ENCODE results near the gene IGLL5.
"Not testable (repeated sequence)": the region's sequence is repeated elsewhere in the genome, so short reads cannot be mapped to it uniquely, and the experiment has no call there.

Gene IGLL5

DNA sequence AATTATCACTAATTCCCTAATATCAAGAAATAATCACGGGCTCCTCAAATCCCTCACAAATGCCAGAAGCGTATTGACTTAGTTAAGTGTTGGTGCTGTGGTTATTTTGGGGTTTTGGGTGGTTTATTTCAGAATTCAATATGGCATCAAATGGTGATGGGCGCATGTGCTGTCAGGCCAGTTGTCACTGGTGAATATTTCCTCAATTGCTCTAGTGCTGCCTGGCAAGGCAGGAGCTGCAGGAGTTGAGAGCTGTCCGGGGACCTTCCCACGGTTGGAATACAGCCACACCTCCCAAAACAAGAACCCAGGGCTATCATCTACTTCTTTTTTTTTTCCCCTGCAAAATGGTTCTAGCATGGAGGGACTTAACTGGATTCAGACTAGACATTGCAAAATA lies 10.3 kb downstream of the IGLL5 start:
- CTCF ChIA-PET = interaction anchor here (1.1 kb wide), 1 partner anchor 21 kb away, joined by 3 read pairs; no protein-coding TSS in a partner anchor
- POLR2A ChIA-PET = no interaction called here
- H3K4me3 ChIP-seq (ENCODE audit: low read depth, low read length) = no peak overlapping the region
- no peak for DNase-seq (ENCODE audit: low read depth, low spot score)
- TF ChIP-seq, protein P1, sequence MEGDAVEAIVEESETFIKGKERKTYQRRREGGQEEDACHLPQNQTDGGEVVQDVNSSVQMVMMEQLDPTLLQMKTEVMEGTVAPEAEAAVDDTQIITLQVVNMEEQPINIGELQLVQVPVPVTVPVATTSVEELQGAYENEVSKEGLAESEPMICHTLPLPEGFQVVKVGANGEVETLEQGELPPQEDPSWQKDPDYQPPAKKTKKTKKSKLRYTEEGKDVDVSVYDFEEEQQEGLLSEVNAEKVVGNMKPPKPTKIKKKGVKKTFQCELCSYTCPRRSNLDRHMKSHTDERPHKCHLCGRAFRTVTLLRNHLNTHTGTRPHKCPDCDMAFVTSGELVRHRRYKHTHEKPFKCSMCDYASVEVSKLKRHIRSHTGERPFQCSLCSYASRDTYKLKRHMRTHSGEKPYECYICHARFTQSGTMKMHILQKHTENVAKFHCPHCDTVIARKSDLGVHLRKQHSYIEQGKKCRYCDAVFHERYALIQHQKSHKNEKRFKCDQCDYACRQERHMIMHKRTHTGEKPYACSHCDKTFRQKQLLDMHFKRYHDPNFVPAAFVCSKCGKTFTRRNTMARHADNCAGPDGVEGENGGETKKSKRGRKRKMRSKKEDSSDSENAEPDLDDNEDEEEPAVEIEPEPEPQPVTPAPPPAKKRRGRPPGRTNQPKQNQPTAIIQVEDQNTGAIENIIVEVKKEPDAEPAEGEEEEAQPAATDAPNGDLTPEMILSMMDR (IDR thresholded peaks at IDR 0.05; ENCODE audit: insufficient read depth, low read length, missing control alignments) = no peak

DNA sequence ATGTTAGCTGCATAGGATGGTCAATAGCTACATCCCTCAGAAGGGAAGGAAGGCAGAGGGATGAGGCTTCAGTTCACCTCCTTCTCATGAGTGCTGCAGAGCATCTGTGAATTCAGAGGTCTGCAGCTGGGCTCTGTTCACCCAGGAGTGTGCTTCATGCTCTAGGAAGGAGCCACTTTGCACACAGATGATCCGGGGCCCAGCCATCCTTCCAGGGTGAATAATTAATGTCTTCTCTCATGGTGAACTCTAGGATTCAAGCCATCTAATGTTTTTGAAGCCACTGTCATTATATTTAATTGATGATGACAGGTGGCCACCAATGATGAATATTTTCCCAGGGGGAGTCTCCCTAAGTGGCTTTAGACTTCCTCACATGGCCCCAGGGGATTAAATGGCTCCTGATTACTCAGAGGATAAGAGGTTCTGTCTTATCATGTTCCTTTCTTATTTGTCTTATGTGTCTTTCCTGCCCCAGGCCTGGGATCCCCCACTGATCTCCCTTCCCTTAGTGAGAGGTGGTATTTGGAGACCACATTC lies 10.9 kb downstream of the IGLL5 start:
- H3K4me3 ChIP-seq (ENCODE audit: low read depth, low read length); CTCF ChIA-PET; DNase-seq (ENCODE audit: low read depth, low spot score); POLR2A ChIA-PET: not testable (repeated sequence)

DNA sequence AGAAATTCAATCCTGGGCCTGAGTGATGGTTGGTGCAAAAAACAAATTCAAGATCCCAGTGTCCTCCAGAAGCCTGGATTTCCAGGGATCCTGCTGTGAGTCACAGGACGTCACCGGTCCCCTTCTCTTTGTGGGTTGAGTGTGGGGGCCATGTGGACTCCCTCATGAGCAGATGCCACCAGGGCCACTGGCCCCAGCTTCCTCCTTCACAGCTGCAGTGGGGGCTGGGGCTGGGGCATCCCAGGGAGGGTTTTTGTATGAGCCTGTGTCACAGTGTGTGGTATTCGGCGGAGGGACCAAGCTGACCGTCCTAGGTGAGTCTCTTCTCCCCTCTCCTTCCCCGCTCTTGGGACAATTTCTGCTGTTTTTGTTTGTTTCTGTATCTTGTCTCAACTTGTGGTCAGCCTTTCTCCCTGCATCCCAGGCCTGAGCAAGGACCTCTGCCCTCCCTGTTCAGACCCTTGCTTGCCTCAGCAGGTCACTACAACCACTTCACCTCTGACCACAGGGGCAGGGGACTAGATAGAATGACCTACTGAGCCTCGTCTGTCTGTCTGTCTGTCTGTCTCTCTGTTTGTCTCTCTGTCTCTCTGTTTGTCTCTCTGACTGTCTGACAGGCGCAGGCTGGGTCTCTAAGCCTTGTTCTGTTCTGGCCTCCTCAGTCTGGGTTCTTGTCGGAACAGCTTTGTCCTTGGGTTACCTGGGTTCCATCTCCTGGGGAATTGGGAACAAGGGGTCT lies 11.9 kb downstream of the IGLL5 start:
- POLR2A ChIA-PET = interaction anchor here (0.7 kb wide), 1 partner anchor 453 kb away, joined by 3 read pairs; no protein-coding TSS in a partner anchor
- DNase-seq (ENCODE audit: low read depth, low spot score); CTCF ChIA-PET; H3K4me3 ChIP-seq (ENCODE audit: low read depth, low read length): not testable (repeated sequence)

DNA sequence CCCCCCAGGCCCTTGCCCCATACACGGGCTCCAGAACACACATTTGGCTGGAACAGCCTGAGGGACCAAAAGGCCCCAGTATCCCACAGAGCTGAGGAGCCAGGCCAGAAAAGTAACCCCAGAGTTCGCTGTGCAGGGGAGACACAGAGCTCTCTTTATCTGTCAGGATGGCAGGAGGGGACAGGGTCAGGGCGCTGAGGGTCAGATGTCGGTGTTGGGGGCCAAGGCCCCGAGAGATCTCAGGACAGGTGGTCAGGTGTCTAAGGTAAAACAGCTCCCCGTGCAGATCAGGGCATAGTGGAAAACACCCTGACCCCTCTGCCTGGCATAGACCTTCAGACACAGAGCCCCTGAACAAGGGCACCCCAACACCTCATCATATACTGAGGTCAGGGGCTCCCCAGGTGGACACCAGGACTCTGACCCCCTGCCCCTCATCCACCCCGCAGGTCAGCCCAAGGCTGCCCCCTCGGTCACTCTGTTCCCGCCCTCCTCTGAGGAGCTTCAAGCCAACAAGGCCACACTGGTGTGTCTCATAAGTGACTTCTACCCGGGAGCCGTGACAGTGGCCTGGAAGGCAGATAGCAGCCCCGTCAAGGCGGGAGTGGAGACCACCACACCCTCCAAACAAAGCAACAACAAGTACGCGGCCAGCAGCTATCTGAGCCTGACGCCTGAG lies 13.1 kb downstream of the IGLL5 start:
- H3K4me3 ChIP-seq (ENCODE audit: low read depth, low read length); POLR2A ChIA-PET; DNase-seq (ENCODE audit: low read depth, low spot score); CTCF ChIA-PET: not testable (repeated sequence)

DNA sequence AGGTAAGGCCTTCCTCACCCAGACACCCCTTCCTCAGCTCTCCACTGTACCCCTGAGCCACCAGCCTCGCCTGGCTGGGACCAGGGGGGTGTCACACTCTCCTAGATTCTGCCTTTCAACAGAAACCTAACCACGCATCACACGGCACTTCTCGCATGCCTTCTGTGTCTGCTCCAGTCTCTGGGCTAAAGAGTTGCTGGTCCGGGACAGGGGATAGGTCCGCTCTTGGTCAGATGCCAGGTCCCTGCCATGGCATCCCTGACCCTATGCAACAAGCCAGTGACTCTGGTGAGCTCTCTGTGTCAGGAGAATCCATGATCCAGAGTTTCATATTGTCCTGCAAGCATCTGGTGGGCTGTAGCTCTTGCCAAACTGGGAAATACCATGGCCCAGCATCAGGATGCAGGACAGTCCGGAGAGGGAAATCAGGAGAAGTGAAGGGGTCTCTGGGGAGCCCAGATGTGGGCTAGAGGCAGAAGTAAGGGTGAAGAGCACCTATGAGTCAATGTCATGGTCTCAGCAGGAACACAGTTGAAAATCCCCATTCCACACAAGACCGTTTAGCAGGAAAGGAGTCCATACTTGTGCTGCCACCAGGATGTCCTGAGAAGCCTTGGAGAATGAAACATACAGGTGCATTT lies 14.1 kb downstream of the IGLL5 start:
- TF ChIP-seq, protein P1 (IDR thresholded peaks at IDR 0.05; ENCODE audit: insufficient read depth, low read length, missing control alignments) = no peak
- ChIA-PET CTCF (interaction anchor here (1.4 to 2.0 kb wide), 3 partner anchors 17 to 47 kb away, joined by 3 to 6 read pairs (median 5); no protein-coding TSS in a partner anchor), POLR2A (no interaction called here)
- no peak overlapping the region for H3K4me3 ChIP-seq (ENCODE audit: low read depth, low read length)
- DNase-seq (ENCODE audit: low read depth, low spot score) = no peak

DNA sequence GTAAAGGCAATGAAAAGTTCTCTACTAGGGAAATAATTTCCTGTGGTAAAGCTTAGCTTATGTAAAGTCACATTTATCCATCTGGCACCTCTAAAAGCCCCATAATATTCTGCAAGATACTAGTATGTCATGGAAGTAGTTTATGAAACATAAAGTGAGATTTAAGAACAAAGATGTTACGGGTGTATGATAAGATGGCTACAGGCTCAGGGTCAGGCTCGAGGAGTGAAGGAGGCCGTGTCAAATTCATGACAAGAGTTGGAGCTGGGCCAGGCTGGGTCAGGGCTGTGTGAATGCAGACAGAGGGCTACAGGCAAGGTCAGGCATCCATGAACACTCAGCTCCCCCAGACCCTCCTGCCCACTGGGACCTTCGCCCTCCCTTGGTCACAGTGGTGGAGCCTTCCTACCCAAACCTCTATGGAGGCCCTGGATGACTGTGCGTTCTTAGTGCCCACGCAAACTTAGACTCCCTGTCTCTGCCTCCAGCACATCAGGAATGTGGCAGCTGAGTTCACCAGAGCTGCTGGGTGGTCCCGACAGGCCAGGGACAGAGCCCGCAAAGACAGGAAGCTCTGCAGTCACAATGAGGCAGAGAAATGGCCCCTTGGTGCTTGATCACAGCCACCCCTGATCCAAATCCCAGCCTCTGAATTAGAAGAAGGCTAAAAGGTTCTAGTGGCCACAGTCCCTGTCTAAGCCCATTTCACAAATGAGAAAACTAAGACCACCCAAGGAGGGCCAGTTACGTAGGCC lies 14.8 kb downstream of the IGLL5 start:
- TF ChIP-seq, protein P1 (IDR thresholded peaks at IDR 0.05; ENCODE audit: insufficient read depth, low read length, missing control alignments) = no peak
- ChIA-PET CTCF (interaction anchor here (1.4 to 2.0 kb wide), 3 partner anchors 18 to 46 kb away, joined by 3 to 6 read pairs (median 5); no protein-coding TSS in a partner anchor), POLR2A (no interaction called here)
- H3K4me3 ChIP-seq (ENCODE audit: low read depth, low read length) = no peak overlapping the region
- no peak for DNase-seq (ENCODE audit: low read depth, low spot score)

DNA sequence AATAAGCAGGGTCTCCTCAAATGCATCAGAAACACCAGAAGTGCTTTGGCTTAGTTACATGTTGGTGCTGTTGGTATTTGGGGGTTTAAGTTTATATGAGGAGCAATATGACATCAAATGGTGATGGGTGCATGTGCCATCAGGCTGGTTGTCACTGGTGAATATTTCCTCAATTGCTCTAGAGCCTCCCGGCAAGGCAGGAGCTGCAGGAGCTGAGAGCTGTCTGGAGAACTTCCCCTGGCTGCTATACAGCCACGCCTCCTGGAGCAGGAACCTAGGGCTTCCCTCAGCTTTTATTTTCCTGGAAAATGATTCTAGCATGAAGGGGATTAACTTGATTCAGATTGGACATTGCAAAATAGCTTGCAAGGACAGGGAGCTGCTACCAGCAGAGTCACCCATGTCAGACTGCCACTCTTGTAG lies 15.8 kb downstream of the IGLL5 start:
- ChIA-PET POLR2A (no interaction called here), CTCF (interaction anchor here (0.8 to 2.0 kb wide), 2 partner anchors 19 to 22 kb away, joined by 3 to 6 read pairs; no protein-coding TSS in a partner anchor)
- DNase-seq (ENCODE audit: low read depth, low spot score) = no peak
- no peak overlapping the region for H3K4me3 ChIP-seq (ENCODE audit: low read depth, low read length)
- TF ChIP-seq, protein P1 (IDR thresholded peaks at IDR 0.05; ENCODE audit: insufficient read depth, low read length, missing control alignments) = no peak

DNA sequence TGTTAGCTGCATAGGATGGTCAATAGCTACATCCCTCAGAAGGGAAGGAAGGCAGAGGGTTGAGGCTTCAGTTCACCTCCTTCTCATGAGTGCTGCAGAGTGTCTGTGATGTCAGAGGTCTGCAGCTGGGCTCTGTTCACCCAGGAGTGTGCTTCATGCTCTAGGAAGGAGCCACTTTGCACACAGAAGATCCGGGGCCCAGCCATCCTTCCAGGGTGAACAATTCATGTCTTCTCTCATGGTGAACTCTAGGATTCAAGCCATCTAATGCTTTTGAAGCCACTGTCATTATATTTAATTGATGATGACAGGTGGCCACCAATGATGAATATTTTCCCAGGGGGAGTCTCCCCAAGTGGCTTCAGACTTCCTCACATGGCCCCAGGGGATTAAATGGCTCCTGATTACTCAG lies 16.2 kb downstream of the IGLL5 start:
- CTCF ChIA-PET = interaction anchor here (0.8 to 2.0 kb wide), 2 partner anchors 20 to 22 kb away, joined by 3 to 6 read pairs; no protein-coding TSS in a partner anchor
- DNase-seq (ENCODE audit: low read depth, low spot score); H3K4me3 ChIP-seq (ENCODE audit: low read depth, low read length); POLR2A ChIA-PET: not testable (repeated sequence)

DNA sequence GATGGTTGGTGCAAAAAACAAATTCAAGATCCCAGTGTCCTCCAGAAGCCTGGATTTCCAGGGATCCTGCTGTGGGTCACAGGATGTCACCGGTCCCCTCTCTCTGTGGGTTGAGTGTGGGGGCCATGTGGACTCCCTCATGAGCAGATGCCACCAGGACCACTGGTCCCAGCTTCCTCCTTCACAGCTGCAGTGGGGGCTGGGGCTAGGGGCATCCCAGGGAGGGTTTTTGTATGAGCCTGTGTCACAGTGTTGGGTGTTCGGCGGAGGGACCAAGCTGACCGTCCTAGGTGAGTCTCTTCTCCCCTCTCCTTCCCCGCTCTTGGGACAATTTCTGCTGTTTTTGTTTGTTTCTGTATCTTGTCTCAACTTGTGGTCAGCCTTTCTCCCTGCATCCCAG lies 17.1 kb downstream of the IGLL5 start:
- CTCF ChIA-PET; POLR2A ChIA-PET; DNase-seq (ENCODE audit: low read depth, low spot score); H3K4me3 ChIP-seq (ENCODE audit: low read depth, low read length): not testable (repeated sequence)

DNA sequence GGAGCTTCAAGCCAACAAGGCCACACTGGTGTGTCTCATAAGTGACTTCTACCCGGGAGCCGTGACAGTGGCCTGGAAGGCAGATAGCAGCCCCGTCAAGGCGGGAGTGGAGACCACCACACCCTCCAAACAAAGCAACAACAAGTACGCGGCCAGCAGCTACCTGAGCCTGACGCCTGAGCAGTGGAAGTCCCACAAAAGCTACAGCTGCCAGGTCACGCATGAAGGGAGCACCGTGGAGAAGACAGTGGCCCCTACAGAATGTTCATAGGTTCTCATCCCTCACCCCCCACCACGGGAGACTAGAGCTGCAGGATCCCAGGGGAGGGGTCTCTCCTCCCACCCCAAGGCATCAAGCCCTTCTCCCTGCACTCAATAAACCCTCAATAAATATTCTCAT lies 18.8 kb downstream of the IGLL5 start:
- DNase-seq (ENCODE audit: low read depth, low spot score); H3K4me3 ChIP-seq (ENCODE audit: low read depth, low read length); CTCF ChIA-PET; POLR2A ChIA-PET: not testable (repeated sequence)

Measured in AG04449 (cell line).